HCT116 (cell line): ENCODE measurements around the gene GADD45A.

Source experiments
- ELF1 ChIP-seq: IDR thresholded peaks from 2 replicates; pipeline ENCODE4 v1.6.1; 2012; ENCODE audit warnings: low read depth, borderline replicate concordance
- EZH2 ChIP-seq: fragments of 200-600 bp; sonication (generic); IDR thresholded peaks from 2 replicates; pipeline ENCODE4 v1.6.1; 2017; ENCODE audit warnings: antibody characterized with exemption, mixed run types
- FOSL1 ChIP-seq: IDR thresholded peaks from 2 replicates; pipeline ENCODE4 v1.6.1; 2012; ENCODE audit warnings: low read depth
- POLR2A ChIP-seq: IDR thresholded peaks from 2 replicates; pipeline ENCODE4 v1.7.0; 2011; ENCODE audit warnings: borderline replicate concordance; ENCODE audit not compliant: insufficient read depth, insufficient read length; ENCODE audit errors: extremely low read depth
- POLR2AphosphoS5 ChIP-seq: IDR thresholded peaks from 2 replicates; pipeline ENCODE4 v1.6.1; 2011; ENCODE audit warnings: mild to moderate bottlenecking, low read depth, low read length, moderate library complexity
- TF ChIP-seq, protein P1 (sequence below), 3 experiments: fragments of 200-600 bp in 1 of 3; sonication (generic) in 1 of 3; IDR thresholded peaks in 2 of 3; conservative IDR thresholded peaks in 1 of 3; 2 replicates each; pipeline ENCODE4 v1.5.1; 2012 to 2017; ENCODE audit warnings: low read depth in 2 of 3, low read length in 2 of 3, antibody characterized with exemption in 1 of 3, borderline replicate concordance in 1 of 3, control low read depth in 1 of 3, mild to moderate bottlenecking in 1 of 3, mixed read lengths in 1 of 3, mixed run types in 1 of 3, moderate library complexity in 1 of 3; ENCODE audit not compliant: insufficient read depth in 1 of 3

DNA sequence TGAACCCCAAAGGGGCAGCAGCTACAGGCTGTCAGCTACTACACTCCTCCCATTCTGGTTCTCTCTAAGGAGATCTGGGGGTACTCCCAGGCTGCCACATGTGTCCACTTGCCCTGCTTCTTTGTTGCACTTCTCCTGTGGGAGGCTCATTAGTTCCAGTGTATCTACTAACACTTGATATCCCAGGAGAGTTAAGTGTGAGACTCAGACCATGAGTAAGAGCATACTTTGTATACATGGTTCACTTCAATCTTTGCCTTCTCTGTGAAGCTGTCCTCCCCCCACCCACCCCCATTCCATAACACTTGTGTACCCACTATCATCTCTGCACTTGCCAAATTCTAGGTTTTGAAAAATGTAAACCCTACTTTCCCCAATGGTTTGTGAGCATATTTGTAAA is 34.9 kb upstream of the GADD45A start:
- TF ChIP-seq, protein P1, sequence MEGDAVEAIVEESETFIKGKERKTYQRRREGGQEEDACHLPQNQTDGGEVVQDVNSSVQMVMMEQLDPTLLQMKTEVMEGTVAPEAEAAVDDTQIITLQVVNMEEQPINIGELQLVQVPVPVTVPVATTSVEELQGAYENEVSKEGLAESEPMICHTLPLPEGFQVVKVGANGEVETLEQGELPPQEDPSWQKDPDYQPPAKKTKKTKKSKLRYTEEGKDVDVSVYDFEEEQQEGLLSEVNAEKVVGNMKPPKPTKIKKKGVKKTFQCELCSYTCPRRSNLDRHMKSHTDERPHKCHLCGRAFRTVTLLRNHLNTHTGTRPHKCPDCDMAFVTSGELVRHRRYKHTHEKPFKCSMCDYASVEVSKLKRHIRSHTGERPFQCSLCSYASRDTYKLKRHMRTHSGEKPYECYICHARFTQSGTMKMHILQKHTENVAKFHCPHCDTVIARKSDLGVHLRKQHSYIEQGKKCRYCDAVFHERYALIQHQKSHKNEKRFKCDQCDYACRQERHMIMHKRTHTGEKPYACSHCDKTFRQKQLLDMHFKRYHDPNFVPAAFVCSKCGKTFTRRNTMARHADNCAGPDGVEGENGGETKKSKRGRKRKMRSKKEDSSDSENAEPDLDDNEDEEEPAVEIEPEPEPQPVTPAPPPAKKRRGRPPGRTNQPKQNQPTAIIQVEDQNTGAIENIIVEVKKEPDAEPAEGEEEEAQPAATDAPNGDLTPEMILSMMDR (IDR thresholded peaks at IDR 0.05 in 2 of 3, conservative IDR thresholded peaks at IDR 0.05 in 1 of 3; ENCODE audit: borderline replicate concordance in 1 of 3, insufficient read depth in 1 of 3, low read depth in 2 of 3, low read length in 2 of 3): no peak
- TF ChIP-seq EZH2: no peak
- no peak for TF ChIP-seq POLR2A
- TF ChIP-seq POLR2AphosphoS5: no peak
- TF ChIP-seq ELF1: no peak
- no peak for TF ChIP-seq FOSL1
